Astrocyte of the cerebellum (primary cell): ENCODE results near the gene MFSD2A.
"Not testable (repeated sequence)": the region's sequence is repeated elsewhere in the genome, so short reads cannot be mapped to it uniquely, and the experiment has no call there.

Experiments used
- DNase-seq: peaks from one replicate; pipeline ENCODE4 v3.0.0-alpha.2; 2011; ENCODE audit warnings: low read depth
- H3K4me3 ChIP-seq: 2 replicates; pipeline ENCODE4 v1.5.1; 2011; ENCODE audit warnings: mild to moderate bottlenecking, low read depth, low read length, moderate library complexity
- CTCF ChIP-seq: IDR thresholded peaks from 2 replicates; pipeline ENCODE4 v1.5.1; 2012; ENCODE audit warnings: low read length, low read depth, moderate library complexity, mild to moderate bottlenecking; ENCODE audit errors: missing control alignments
- in situ Hi-C: cut with HindIII; loops from 2 replicates; pipeline ENCODE4 v1.10.0; 2017; ENCODE audit warnings: low sequenced_read_pairs

MFSD2A gene

GRCh38 chr1:39954870-39955546 is at the start of gene MFSD2A:
Gene MFSD2A (plus strand): TSS chr1:39955145. CDS start chr1:39955293, 148 bp downstream.
- peak within 1 kb of the TSS; percentile 54 for H3K4me3 ChIP-seq
- TF ChIP-seq CTCF, result no peak
- in situ Hi-C loops, result no loop called here
- peak; percentile 66 for DNase-seq

GRCh38 chr1:39905172-39905571 is 49.8 kb upstream of the MFSD2A start:
- no peak overlapping the region for H3K4me3 ChIP-seq
- DNase-seq, result no peak
- TF ChIP-seq CTCF, result no peak
- in situ Hi-C loops, result no loop called here

GRCh38 chr1:39907528-39908453 is 47.2 kb upstream of the MFSD2A start:
- TF ChIP-seq CTCF, result no peak
- H3K4me3 ChIP-seq, result no peak overlapping the region
- DNase-seq, result no peak
- in situ Hi-C loops, result no loop called here

GRCh38 chr1:39908534-39908933 is 46.4 kb upstream of the MFSD2A start:
- no peak for DNase-seq
- in situ Hi-C loops, result no loop called here
- TF ChIP-seq CTCF, result no peak
- H3K4me3 ChIP-seq, result no peak overlapping the region

GRCh38 chr1:39910263-39910662 is 44.7 kb upstream of the MFSD2A start:
- in situ Hi-C loops, result no loop called here
- TF ChIP-seq CTCF, result no peak
- H3K4me3 ChIP-seq, result no peak overlapping the region
- DNase-seq, result no peak

GRCh38 chr1:39913136-39913535 is 41.8 kb upstream of the MFSD2A start:
- H3K4me3 ChIP-seq, in situ Hi-C loops, DNase-seq: not testable (repeated sequence)
